Naive B cell (primary cell): Measurements from ENCODE around the gene MAPKAP1. TPM values are rescaled to one million over a fixed set of nuclear protein-coding genes. Genes with fewer than 3 reads are reported as not detected.

Experiments
- ATAC-seq, 2 donors: fragments of 150-1000 bp; cut with Tn5 transposase; 2 replicates each; pipeline ENCODE4 v1.10.0; 2021; ENCODE audit warnings: low read depth in 2 of 2, mild to moderate bottlenecking in 2 of 2, moderate library complexity in 2 of 2
- DNase-seq: peaks from one replicate; pipeline ENCODE4 v3.0.0; 2022
- H3K27ac Mint-ChIP-seq, 6 donors: one replicate each; pipeline ENCODE4 v1.8.0; 2020 to 2022; ENCODE audit warnings: mild to moderate bottlenecking in 6 of 6, mixed read lengths in 6 of 6, moderate library complexity in 5 of 6, inconsistent platforms in 2 of 6
- H3K27me3 Mint-ChIP-seq, 3 donors: one replicate each; pipeline ENCODE4 v1.8.0; 2021 to 2022; ENCODE audit warnings: mixed read lengths in 3 of 3, mild to moderate bottlenecking in 1 of 3
- H3K36me3 Mint-ChIP-seq, 2 donors: one replicate each; pipeline ENCODE4 v1.8.0; 2020 to 2022; ENCODE audit warnings: mixed read lengths in 2 of 2, inconsistent platforms in 1 of 2, mild to moderate bottlenecking in 1 of 2
- H3K4me1 Mint-ChIP-seq, 3 donors: one replicate each; pipeline ENCODE4 v1.8.0; 2020 to 2022; ENCODE audit warnings: mixed read lengths in 3 of 3, inconsistent platforms in 1 of 3, mild to moderate bottlenecking in 1 of 3, moderate library complexity in 1 of 3
- H3K4me3 Mint-ChIP-seq, 8 donors: one replicate each; pipeline ENCODE4 v1.8.0; 2020 to 2022; ENCODE audit warnings: mild to moderate bottlenecking in 8 of 8, mixed read lengths in 8 of 8, moderate library complexity in 8 of 8, inconsistent platforms in 2 of 8
- H3K9me3 Mint-ChIP-seq, 7 donors: one replicate each; pipeline ENCODE4 v1.8.0; 2020 to 2022; ENCODE audit warnings: mixed read lengths in 7 of 7, mild to moderate bottlenecking in 5 of 7, inconsistent platforms in 2 of 7, moderate library complexity in 1 of 7
- polyA plus RNA-seq, 6 donors: library from polyadenylated mRNA; unstranded; fragments of 300-500 nt; fragmentation: Illumina TruSeq; gene quantifications; one replicate each; pipeline ENCODE4 v1.2.3, GENCODE V29; 2021; ENCODE audit warnings: low read depth in 6 of 6

Gene MAPKAP1
- polyA plus RNA-seq, 6 donors from 2014 or later: 62.4 to 76.1 (median 67.7) TPM

DNA sequence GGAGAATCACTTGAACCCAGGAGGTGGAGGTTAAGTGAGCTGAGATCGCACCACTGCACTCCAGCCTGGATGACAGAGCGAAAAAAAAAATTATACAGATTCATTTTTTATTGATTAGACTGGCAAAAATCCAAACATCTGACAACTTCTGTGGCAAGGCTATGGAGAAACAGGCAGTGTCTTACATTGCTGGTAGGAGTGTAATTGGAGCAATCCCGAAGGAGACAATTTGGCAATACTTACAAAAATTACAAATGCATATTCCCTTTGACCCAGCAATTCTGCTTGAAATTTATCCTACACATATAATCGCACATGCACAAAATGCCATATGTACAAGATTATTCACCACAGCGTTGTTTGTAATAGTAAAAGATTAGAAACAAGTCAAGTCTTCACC is 86.8 kb downstream of the MAPKAP1 start:
- ATAC-seq: no peak
- H3K27ac Mint-ChIP-seq: peak overlapping the region in 1 of 6 donors; percentile 72

GRCh38 chr9:125617087-125617486 is 89.9 kb downstream of the MAPKAP1 start:
- ATAC-seq (no peak), DNase-seq (no peak)
- no peaks in the 10 kb centered on the region for H3K9me3 Mint-ChIP-seq
- no peaks in the 10 kb centered on the region for H3K36me3 Mint-ChIP-seq
- peak overlapping the region in 1 of 6 donors; percentile 17 for H3K27ac Mint-ChIP-seq
- no peak overlapping the region for H3K4me3 Mint-ChIP-seq
- H3K27me3 Mint-ChIP-seq: no peaks in the 10 kb centered on the region
- H3K4me1 Mint-ChIP-seq: peaks cover 15 to 39% (median 24%) of the 10 kb centered on the region in 3 donors

More for the DNA sequence above, 86.8 kb downstream of the MAPKAP1 start:
- H3K4me1 Mint-ChIP-seq: peaks cover 10 to 23% (median 15%) of the 10 kb centered on the region in 3 donors
- H3K36me3 Mint-ChIP-seq: no peaks in the 10 kb centered on the region
- no peaks in the 10 kb centered on the region for H3K27me3 Mint-ChIP-seq
- DNase-seq: no peak
- H3K4me3 Mint-ChIP-seq: no peak overlapping the region
- no peaks in the 10 kb centered on the region for H3K9me3 Mint-ChIP-seq

GRCh38 chr9:125613141-125613540 is 93.9 kb downstream of the MAPKAP1 start:
- Mint-ChIP-seq H3K27ac (peak overlapping the region in 3 of 6 donors; percentile 8 to 72 (median 67)), H3K27me3 (no peaks in the 10 kb centered on the region), H3K36me3 (no peaks in the 10 kb centered on the region), H3K4me3 (no peak overlapping the region), H3K9me3 (no peaks in the 10 kb centered on the region), H3K4me1 (peaks cover 21 to 52% (median 33%) of the 10 kb centered on the region in 3 donors)
- ATAC-seq (no peak), DNase-seq (no peak)

DNA sequence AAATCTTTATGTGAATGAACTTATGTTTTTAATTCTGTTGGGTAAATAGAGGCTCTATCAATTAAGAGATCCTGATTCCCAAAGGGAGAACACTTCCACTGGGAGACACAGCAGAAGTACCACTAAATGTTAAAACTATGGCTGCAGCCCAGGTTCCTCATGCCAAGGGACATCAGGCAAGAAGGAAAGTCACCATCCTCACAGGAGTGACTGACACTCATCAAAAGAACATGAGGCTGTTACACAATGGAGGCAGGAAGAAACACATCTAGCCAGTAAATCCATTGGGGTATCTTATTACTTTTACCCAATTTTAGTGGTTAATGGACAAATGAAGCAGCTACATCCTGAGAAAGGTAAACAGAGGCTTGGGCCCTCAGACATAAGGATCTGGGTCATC is 94.4 kb downstream of the MAPKAP1 start:
- no peaks in the 10 kb centered on the region for H3K9me3 Mint-ChIP-seq
- H3K4me3 Mint-ChIP-seq: no peak overlapping the region
- no peaks in the 10 kb centered on the region for H3K36me3 Mint-ChIP-seq
- no peak for DNase-seq
- no peaks in the 10 kb centered on the region for H3K27me3 Mint-ChIP-seq
- H3K4me1 Mint-ChIP-seq: peaks cover 21 to 57% (median 33%) of the 10 kb centered on the region in 3 donors
- ATAC-seq: no peak
- peak overlapping the region in 3 of 6 donors; percentile 28 to 78 (median 47) for H3K27ac Mint-ChIP-seq

GRCh38 chr9:125611121-125611765 is 95.8 kb downstream of the MAPKAP1 start:
- no peak overlapping the region for H3K4me3 Mint-ChIP-seq
- no peak overlapping the region for H3K27ac Mint-ChIP-seq
- no peaks in the 10 kb centered on the region for H3K9me3 Mint-ChIP-seq
- DNase-seq: no peak
- H3K36me3 Mint-ChIP-seq: no peaks in the 10 kb centered on the region
- ATAC-seq: no peak
- H3K27me3 Mint-ChIP-seq: no peaks in the 10 kb centered on the region
- peaks cover 21 to 65% (median 31%) of the 10 kb centered on the region in 3 donors for H3K4me1 Mint-ChIP-seq

DNA sequence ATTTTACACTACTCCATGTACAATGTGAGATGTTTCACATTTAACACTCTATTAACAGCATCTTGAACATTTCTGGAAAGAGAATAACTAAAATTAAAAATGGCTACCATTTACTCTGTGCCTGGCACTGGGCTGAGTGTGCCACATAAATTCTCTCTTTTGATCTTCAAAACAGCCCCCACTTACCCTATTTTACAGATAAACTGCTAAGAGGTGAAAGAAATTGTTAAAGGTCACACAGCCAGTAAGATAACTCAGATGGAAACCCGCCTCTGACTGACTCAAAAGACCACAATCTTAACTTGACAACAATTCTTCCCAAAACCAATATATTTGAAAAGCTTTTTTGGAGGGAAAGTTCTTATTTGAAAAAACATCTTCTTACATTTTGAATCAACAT is 97.3 kb downstream of the MAPKAP1 start:
- DNase-seq: no peak
- no peaks in the 10 kb centered on the region for H3K9me3 Mint-ChIP-seq
- no peak for ATAC-seq
- peak overlapping the region in 1 of 6 donors; percentile 62 for H3K27ac Mint-ChIP-seq
- no peak overlapping the region for H3K4me3 Mint-ChIP-seq
- H3K4me1 Mint-ChIP-seq: peaks cover 21 to 67% (median 26%) of the 10 kb centered on the region in 3 donors
- no peaks in the 10 kb centered on the region for H3K36me3 Mint-ChIP-seq
- H3K27me3 Mint-ChIP-seq: no peaks in the 10 kb centered on the region

DNA sequence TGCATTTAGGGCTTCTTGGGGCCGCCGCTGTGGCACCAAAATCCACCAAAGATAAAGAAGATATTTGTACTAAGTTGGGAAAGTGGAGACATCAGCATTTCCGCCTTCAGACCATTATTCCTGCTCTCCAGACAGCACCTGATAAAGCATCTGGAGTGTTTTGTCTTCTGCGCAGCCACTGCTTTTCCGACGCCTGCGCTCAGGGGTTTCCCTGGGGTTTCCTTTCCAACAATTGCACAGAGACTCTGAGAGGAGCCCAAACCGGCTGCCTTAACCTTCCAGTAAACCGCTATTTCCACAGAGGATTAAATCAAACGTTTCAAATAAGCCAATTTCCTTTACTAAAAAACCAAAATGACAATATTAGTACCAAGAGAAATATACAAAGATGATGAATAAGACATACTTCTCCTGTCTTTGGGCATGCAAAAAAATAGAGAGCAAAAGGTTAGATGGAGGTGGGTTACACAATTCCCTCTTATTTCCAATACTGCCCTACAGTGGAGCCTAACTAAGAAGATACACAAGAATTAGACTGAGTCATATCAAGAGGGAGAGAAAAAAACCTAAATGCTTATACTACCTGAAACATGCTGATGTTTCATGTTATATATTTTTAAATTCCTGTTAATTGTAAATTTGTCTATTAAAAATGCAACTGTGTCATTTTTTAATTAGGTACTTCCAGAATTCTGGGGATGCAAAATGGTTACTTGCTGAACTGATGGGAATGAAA is 98.4 kb downstream of the MAPKAP1 start:
- H3K4me3 Mint-ChIP-seq: no peak overlapping the region
- no peak for DNase-seq
- peak overlapping the region in 1 of 6 donors; percentile 70 for H3K27ac Mint-ChIP-seq
- H3K9me3 Mint-ChIP-seq: no peaks in the 10 kb centered on the region
- no peaks in the 10 kb centered on the region for H3K36me3 Mint-ChIP-seq
- H3K4me1 Mint-ChIP-seq: peaks cover 21 to 64% (median 26%) of the 10 kb centered on the region in 3 donors
- no peak for ATAC-seq
- H3K27me3 Mint-ChIP-seq: no peaks in the 10 kb centered on the region

DNA sequence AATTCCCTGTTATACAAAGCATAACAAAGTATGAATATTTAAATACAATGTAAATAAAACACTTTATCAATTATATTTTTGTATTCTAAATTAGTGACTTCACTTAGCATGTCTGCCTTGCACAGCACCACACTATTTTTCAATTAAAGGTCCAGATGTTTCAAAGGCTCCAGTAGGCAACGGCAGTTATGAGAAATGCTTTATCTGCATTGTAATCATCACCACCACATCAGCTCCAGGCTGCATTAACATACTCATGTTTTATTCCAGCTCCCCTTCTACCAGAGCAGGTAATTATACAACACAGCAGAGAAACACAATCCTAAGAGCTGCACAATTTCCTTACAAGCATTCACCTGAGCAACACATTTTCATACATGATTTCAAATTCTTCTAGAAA is 102.8 kb downstream of the MAPKAP1 start:
- H3K4me1 Mint-ChIP-seq: peaks cover 13 to 52% (median 20%) of the 10 kb centered on the region in 3 donors
- no peak for ATAC-seq

GRCh38 chr9:125603478-125604021 is 103.5 kb downstream of the MAPKAP1 start:
- H3K36me3 Mint-ChIP-seq: peaks cover 4 to 9% of the 10 kb centered on the region in 2 donors

More for the DNA sequence above, 102.8 kb downstream of the MAPKAP1 start:
- no peak overlapping the region for H3K27ac Mint-ChIP-seq
- no peak for DNase-seq
- peaks cover 0 to 5% (median 3%) of the 10 kb centered on the region in 7 donors for H3K9me3 Mint-ChIP-seq
- peaks cover 3 to 9% of the 10 kb centered on the region in 2 donors for H3K36me3 Mint-ChIP-seq
- H3K27me3 Mint-ChIP-seq: no peaks in the 10 kb centered on the region
- no peak overlapping the region for H3K4me3 Mint-ChIP-seq

DNA sequence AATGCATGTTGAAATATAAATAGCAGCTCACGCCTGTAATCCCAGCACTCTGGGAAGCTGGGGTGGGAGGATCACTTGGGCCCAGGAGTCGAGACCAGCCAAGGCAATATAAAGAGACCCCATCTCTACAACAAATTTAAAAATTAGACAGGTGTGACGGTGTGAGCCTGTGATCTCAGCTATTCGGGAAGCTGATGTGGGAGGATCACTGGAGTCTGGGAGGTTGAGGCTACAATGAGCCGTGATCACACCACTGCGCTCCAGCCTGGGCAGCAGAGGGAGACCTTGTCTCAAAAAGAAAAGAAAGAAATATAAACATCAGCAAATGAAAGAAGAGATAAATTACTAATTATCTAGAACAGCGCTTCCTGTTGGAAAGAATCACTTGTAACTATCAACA is 105.0 kb downstream of the MAPKAP1 start:
- Mint-ChIP-seq H3K4me1 (peaks cover 8 to 35% (median 15%) of the 10 kb centered on the region in 3 donors), H3K9me3 (peaks cover 0 to 5% (median 3%) of the 10 kb centered on the region in 7 donors), H3K36me3 (peaks cover 4 to 9% of the 10 kb centered on the region in 2 donors)

More at GRCh38 chr9:125603478-125604021, 103.5 kb downstream of the MAPKAP1 start:
- Mint-ChIP-seq H3K9me3 (peaks cover 0 to 5% (median 3%) of the 10 kb centered on the region in 7 donors), H3K4me3 (no peak overlapping the region), H3K27ac (peak overlapping the region in 1 of 6 donors; percentile 59), H3K4me1 (peaks cover 11 to 48% (median 17%) of the 10 kb centered on the region in 3 donors), H3K27me3 (no peaks in the 10 kb centered on the region)
- ATAC-seq (no peak), DNase-seq (no peak)

DNA sequence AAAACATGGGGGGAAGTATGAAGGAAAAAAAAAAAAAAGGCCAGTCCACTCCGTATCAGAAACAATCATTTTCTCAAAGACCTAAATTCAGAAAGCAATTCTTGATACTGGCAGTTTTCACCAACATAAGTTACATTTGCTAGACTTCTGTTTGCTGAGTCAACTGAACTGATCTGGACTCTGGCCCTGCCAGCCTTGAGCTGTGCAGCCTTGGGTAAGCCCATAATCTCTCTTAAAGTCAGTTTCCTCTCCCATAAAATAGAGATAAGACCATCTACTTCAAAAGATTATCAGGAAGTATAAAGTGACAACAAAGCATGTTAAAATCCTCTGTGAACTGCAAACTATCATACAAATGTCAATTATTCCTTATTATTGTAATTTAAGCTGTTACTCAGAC is 106.8 kb downstream of the MAPKAP1 start:
- H3K27ac Mint-ChIP-seq: peak overlapping the region in 1 of 6 donors; percentile 16
- H3K4me3 Mint-ChIP-seq: no peak overlapping the region
- ATAC-seq (no peak), DNase-seq (no peak)
- H3K27me3 Mint-ChIP-seq: no peaks in the 10 kb centered on the region
- H3K9me3 Mint-ChIP-seq: peaks cover 0 to 5% (median 3%) of the 10 kb centered on the region in 7 donors
- peaks cover 14 to 30% (median 21%) of the 10 kb centered on the region in 3 donors for H3K4me1 Mint-ChIP-seq
- peaks cover 14 to 15% of the 10 kb centered on the region in 2 donors for H3K36me3 Mint-ChIP-seq

More for the DNA sequence above, 105.0 kb downstream of the MAPKAP1 start:
- DNase-seq (no peak), ATAC-seq (no peak)
- Mint-ChIP-seq H3K27ac (no peak overlapping the region), H3K27me3 (no peaks in the 10 kb centered on the region), H3K4me3 (peak overlapping the region in 1 of 8 donors; percentile 47)

DNA sequence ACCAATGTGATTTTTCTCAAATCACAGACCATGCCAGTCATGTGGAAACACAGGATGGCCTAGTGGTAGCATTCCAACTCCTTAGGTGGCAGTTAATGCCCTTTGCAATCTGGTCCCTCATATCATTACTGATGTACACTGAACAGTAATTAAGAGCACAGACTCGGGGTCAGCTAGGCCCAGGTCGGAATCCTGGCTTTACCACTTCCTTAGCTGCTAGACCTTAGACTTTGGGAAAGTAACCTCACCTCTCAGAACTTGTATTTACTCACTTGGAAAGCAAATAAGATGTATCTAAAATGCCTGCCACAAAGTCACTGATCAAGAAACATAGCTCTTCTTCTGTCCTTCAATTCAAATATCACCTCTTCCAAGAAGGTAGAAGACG is 112.8 kb downstream of the MAPKAP1 start:
- DNase-seq: no peak
- peaks cover 30 to 40% (median 35%) of the 10 kb centered on the region in 3 donors for H3K4me1 Mint-ChIP-seq
- no peak overlapping the region for H3K4me3 Mint-ChIP-seq
- ATAC-seq: no peak
- peaks cover 6 to 15% of the 10 kb centered on the region in 2 donors for H3K36me3 Mint-ChIP-seq
- no peaks in the 10 kb centered on the region for H3K27me3 Mint-ChIP-seq
- no peaks in the 10 kb centered on the region for H3K9me3 Mint-ChIP-seq
- H3K27ac Mint-ChIP-seq: peak overlapping the region; percentile 3 to 93 (median 31)

DNA sequence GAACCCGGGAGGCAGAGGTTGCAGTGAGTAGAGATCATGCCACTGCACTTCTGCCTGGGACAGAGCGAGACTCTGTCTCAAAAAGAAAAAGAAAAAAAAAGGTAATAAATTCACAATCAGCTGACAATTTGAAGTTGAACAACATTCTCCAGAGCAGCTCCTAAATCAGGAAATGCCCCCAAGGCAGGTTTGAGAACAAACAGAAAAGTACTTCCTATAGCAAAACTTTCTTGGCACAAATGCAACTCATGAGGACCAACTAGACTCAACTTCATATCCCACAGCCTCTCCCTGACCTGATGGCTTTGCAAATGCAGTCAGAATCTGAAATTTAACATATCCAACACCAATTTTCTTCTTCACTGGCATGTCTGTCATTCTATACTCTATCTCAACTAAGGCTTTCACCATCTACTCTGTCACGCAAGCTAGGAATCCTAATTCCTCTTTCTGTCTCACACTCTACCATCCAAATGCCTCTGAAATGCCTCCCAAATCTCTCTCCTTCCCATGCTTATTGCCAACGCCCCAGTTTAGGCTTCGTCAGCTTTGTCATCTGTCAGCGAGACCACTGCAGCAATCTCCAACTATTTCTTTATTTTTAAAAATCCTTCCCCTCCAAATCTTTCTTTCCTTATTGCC is 113.3 kb downstream of the MAPKAP1 start:
- no peaks in the 10 kb centered on the region for H3K9me3 Mint-ChIP-seq
- H3K27ac Mint-ChIP-seq: peak overlapping the region in 5 of 6 donors; percentile 1 to 71 (median 5)
- H3K4me1 Mint-ChIP-seq: peaks cover 34 to 40% (median 38%) of the 10 kb centered on the region in 3 donors
- no peaks in the 10 kb centered on the region for H3K27me3 Mint-ChIP-seq
- no peak for DNase-seq
- ATAC-seq: no peak
- H3K36me3 Mint-ChIP-seq: peaks cover 6 to 15% of the 10 kb centered on the region in 2 donors
- H3K4me3 Mint-ChIP-seq: no peak overlapping the region
